ENCODE data around the gene TMEM119.
A peak's percentile ranks its signal among the peaks of the same experiment; 100 is the strongest.

The TMEM119 gene

DNA sequence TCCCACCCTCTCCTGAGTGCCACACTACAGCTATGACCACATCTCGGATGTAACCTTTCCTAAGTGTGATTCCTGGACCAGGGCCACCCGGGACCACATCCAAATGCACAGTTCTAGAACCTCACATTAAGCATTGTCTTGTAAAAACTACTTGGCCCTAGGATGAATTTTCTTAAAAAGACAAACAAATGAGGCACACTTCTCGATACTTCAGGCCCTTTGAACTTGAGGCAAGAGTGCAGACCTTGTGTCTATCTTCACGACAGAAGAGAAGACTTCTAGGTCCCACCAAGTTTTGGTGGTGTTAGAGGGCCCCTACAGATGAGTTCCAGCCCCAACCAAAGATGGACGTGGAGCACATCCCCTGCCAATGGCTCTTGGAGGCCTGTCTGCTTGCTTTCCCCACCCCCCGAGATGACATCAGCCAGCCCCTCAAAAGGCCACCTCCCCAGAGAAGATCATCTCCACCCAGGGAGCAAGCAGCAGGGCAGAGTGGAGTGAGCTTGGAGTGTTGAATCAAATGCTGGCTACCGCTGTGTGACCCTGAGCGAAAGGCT is 26.2 kb downstream of the TMEM119 start:
- TF ChIP-seq, protein P1, sequence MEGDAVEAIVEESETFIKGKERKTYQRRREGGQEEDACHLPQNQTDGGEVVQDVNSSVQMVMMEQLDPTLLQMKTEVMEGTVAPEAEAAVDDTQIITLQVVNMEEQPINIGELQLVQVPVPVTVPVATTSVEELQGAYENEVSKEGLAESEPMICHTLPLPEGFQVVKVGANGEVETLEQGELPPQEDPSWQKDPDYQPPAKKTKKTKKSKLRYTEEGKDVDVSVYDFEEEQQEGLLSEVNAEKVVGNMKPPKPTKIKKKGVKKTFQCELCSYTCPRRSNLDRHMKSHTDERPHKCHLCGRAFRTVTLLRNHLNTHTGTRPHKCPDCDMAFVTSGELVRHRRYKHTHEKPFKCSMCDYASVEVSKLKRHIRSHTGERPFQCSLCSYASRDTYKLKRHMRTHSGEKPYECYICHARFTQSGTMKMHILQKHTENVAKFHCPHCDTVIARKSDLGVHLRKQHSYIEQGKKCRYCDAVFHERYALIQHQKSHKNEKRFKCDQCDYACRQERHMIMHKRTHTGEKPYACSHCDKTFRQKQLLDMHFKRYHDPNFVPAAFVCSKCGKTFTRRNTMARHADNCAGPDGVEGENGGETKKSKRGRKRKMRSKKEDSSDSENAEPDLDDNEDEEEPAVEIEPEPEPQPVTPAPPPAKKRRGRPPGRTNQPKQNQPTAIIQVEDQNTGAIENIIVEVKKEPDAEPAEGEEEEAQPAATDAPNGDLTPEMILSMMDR (IDR thresholded peaks at IDR 0.05; ENCODE audit: extremely low read depth, insufficient read depth, missing control alignments): no peak
- no peak for DNase-seq (ENCODE audit: low spot score)
- in situ Hi-C loops (cut with MboI; ENCODE audit: low pct_unique_long_range_greater_than_20kb, low sequenced_read_pairs, unreplicated experiment): no loop called here

DNA sequence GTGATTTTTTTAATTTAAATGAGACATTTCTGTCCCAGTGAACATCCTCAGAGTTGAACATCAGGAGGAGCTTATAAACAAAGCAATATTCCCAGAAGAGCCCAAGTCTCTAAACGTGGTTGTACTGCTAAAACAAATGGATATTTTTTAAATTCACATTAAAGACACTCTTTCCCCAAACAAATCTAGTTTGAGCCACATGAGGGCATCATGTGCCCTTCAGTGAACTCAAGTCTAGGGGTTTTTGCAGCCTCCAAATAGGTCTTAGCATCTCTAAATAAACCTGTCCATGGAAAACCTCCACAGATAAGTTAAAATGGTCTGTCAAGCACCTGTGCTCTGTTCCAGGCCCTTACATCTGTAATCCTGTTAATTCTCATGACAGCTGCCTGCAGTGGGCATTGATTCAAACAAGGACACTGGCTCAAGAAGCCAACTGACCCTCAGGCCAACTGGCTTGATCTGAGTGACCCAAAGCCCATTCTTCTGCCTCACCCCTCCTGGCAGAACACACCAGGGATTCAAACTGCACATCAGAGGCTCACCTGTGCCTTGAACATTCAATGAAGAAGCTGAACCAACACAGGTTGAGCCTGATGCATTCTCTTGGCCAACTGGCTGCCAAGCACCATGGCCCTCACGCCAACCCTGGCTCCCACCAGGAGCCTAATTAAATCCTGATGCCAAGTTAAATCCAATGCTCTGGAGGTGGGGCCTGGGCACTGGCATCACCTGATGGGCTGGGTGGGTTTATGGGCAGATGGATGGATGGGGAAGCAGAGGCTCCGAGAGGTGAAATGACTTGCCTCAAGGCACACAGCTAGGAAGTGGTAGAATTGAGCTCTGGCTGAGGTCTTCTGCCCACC is 26.9 kb downstream of the TMEM119 start:
- in situ Hi-C loops (cut with MboI; ENCODE audit: low pct_unique_long_range_greater_than_20kb, low sequenced_read_pairs, unreplicated experiment): no loop called here
- no peak for DNase-seq (ENCODE audit: low spot score)
- TF ChIP-seq, protein P1 (IDR thresholded peaks at IDR 0.05; ENCODE audit: extremely low read depth, insufficient read depth, missing control alignments): peak; percentile 43

DNA sequence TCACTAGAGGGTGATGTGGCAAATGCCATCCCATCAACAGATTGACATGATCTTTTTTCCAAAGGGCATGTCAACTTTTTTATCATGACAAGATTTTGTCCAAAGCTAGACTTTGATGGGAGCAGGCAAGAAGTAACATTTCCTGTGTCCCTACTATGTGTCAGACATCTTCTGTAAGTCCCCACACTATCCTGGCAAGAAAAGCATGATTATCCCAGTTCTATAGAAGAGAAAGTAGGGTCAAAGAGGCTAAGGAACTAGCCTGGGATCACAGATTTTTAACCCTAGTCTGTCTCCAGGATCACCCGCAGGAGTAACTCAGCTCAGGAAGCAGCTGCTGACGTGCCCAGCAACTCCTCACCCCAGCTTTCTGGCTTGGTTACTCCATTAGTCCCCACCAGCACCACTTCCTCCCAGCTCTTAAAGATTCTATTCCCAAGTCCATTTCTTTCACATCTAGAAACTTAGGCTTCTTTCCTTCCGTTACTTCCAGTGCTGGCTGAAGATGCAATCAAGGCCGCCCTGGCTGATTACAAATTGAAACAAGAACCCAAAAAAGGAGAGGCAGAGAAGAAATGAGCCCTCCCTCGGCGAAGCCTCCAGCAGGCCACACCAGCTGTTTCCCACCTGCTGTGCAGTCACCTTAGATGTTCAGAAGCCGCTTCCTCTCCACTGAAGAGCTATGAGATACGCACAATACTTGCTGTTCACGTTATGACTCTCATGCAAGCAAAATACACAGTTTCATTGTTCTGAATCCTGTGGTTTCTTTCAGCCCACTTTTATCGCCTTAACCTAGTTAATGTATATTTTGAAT is 29.3 kb downstream of the TMEM119 start:
- in situ Hi-C loops (cut with MboI; ENCODE audit: low pct_unique_long_range_greater_than_20kb, low sequenced_read_pairs, unreplicated experiment): loop anchor here (5.0 kb wide), 1 partner anchor 49 kb away; no protein-coding TSS in a partner anchor
- TF ChIP-seq, protein P1 (IDR thresholded peaks at IDR 0.05; ENCODE audit: extremely low read depth, insufficient read depth, missing control alignments): no peak
- DNase-seq (ENCODE audit: low spot score): peak; percentile 75

DNA sequence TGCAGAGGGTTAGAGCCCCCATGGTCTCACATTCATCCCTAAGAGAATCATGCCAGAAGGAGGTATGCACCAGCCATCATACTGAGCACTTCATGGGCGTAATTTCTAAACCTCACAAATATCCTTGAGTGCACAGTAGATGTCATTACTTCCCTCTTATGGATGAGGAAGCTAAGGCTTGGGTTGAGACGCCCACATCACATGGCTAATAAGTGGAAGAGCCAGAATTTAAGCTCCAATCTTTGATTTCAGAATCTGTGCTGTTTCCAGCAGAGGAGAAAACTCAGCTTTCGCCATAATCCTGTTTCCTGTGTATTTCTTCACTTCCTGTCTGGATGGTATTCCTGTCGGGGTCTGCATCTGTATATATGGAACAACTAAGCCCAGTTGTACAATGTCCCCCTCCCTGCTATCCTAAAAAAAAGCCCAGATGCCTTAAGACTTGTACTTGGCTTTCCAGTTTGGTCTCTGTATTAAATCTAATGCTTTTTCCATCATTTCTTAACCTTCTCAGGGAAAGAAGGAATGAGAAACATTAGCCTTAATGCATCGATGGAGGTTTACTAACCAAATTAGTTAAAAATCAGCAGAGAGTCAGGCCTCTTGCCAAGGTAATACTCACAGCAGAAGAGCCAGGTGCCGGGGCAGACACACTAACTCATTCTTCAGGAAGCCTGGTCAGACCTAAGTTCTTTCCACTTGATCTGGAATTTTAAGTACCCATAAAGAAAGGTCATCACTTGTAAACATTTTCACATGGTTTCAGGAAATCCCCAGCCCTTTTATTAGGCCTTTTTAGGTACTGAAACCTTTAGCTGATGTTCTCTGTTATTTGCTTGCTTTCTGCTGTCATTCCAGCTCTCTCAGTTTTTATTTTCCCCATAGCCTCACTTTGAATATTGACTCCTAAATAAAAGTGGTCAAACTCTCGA is 30.2 kb downstream of the TMEM119 start:
- TF ChIP-seq, protein P1 (IDR thresholded peaks at IDR 0.05; ENCODE audit: extremely low read depth, insufficient read depth, missing control alignments): no peak
- in situ Hi-C loops (cut with MboI; ENCODE audit: low pct_unique_long_range_greater_than_20kb, low sequenced_read_pairs, unreplicated experiment): loop anchor here (5.0 kb wide), 1 partner anchor 50 kb away; no protein-coding TSS in a partner anchor
- no peak for DNase-seq (ENCODE audit: low spot score)

DNA sequence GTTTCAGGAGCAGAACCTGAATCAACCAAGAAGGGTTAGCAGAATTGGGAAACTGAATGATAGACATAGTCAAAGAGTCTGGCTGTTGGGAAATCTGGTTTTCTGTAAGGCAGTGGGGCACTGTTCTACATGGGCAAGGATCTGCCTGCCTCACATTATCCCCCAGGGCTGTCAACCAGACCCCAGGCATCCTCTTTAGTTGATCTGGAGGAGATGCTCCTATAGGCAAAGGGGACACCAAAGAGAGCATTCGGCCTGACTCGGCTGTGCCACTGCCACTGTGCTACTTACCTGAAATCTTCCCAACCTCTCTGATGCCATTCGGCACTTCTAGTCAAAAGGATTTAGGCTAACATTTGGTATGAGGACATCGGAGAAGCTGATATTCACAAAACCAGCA is 31.4 kb downstream of the TMEM119 start:
- in situ Hi-C loops (cut with MboI; ENCODE audit: low pct_unique_long_range_greater_than_20kb, low sequenced_read_pairs, unreplicated experiment): loop anchor here (5.0 kb wide), 1 partner anchor 51 kb away; no protein-coding TSS in a partner anchor
- no peak for DNase-seq (ENCODE audit: low spot score)
- TF ChIP-seq, protein P1 (IDR thresholded peaks at IDR 0.05; ENCODE audit: extremely low read depth, insufficient read depth, missing control alignments): no peak

Data from GM13977 (cell line).